Ascending aorta (tissue), 2 donors: Measurements from ENCODE around the gene RHBG. TPM values are rescaled to one million over a fixed set of nuclear protein-coding genes. Genes with fewer than 3 reads are reported as not detected.

Experiments used
- DNase-seq, 2 donors: peaks; one replicate each; pipeline ENCODE4 v3.0.0-alpha.2; 2019; ENCODE audit warnings: low spot score in 2 of 2
- H3K27ac ChIP-seq, 2 donors: fragments of 200-600 bp; sonication (generic); one replicate each; pipeline ENCODE4 v1.5.1; 2016 to 2017; ENCODE audit warnings: mild to moderate bottlenecking in 1 of 2
- H3K27me3 ChIP-seq: fragments of 200-600 bp; sonication (generic); one replicate; pipeline ENCODE4 v1.5.1; 2017
- H3K36me3 ChIP-seq, 2 donors: fragments of 200-600 bp; sonication (generic); one replicate each; pipeline ENCODE4 v1.5.1; 2016
- H3K4me1 ChIP-seq, 2 donors: fragments of 200-600 bp; sonication (generic); one replicate each; pipeline ENCODE4 v1.5.1; 2016 to 2017; ENCODE audit warnings: mild to moderate bottlenecking in 1 of 2
- H3K4me3 ChIP-seq, 2 donors: fragments of 200-600 bp; sonication (generic); one replicate each; pipeline ENCODE4 v1.5.1; 2016 to 2017; ENCODE audit warnings: mild to moderate bottlenecking in 1 of 2
- H3K9me3 ChIP-seq, 2 donors: fragments of 200-600 bp; sonication (generic); one replicate each; pipeline ENCODE4 v1.5.1; 2016
- CTCF ChIP-seq, 3 experiments: fragments of 200-600 bp in 2 of 3; fragments of 450-650 bp in 1 of 3; sonication (generic) in 2 of 3; IDR thresholded peaks; one replicate each; pipeline ENCODE4 v1.5.1; 2016 to 2019; ENCODE audit warnings: antibody characterized with exemption in 3 of 3, mild to moderate bottlenecking in 1 of 3, moderate library complexity in 1 of 3
- intact Hi-C: fragments of 100-400 bp; cut with DNase I; formaldehyde crosslinking; loops from one replicate; pipeline ENCODE4 v1.15.1; 2023
- total RNA-seq: library from RNA; depleted of rRNA; stranded (reverse); fragments of >200 nt; gene quantifications from one replicate; pipeline ENCODE4 v1.1.0, GENCODE V29; 2016

RHBG gene
- total RNA-seq, 1 donor from 2014 or later, result not detected

- Histone ChIP-seq H3K4me3 (no peak overlapping the region), H3K9me3 (no peaks in the 10 kb centered on the region), H3K4me1 (no peaks in the 10 kb centered on the region), H3K27me3 (no peaks in the 10 kb centered on the region), H3K36me3 (no peaks in the 10 kb centered on the region), H3K27ac (no peak overlapping the region)
- TF ChIP-seq CTCF (IDR thresholded peaks at IDR 0.05), result no peak
- no peak for DNase-seq
- intact Hi-C loops, result loop anchor here (1.0 to 2.0 kb wide), 3 partner anchors 62 to 272 kb away; no protein-coding TSS in a partner anchor
Measured at GRCh38 chr1:156384658-156385057, 15.6 kb downstream of the RHBG start.

- H3K9me3 ChIP-seq, result no peaks in the 10 kb centered on the region
- H3K4me3 ChIP-seq, result no peak overlapping the region
- H3K36me3 ChIP-seq, result no peaks in the 10 kb centered on the region
- no peak overlapping the region for H3K27ac ChIP-seq
- H3K27me3 ChIP-seq, result no peaks in the 10 kb centered on the region
- H3K4me1 ChIP-seq, result no peaks in the 10 kb centered on the region
- intact Hi-C loops, result loop anchor here (1.0 to 2.0 kb wide), 3 partner anchors 61 to 271 kb away; no protein-coding TSS in a partner anchor
- no peak for DNase-seq
- TF ChIP-seq CTCF (IDR thresholded peaks at IDR 0.05), result peak; percentile 79 to 91 (median 86)
Measured at GRCh38 chr1:156385534-156386031, 16.6 kb downstream of the RHBG start.

- DNase-seq, result no peak
- Histone ChIP-seq H3K4me3 (no peak overlapping the region), H3K4me1 (no peaks in the 10 kb centered on the region), H3K27me3 (no peaks in the 10 kb centered on the region), H3K9me3 (no peaks in the 10 kb centered on the region), H3K27ac (no peak overlapping the region), H3K36me3 (no peaks in the 10 kb centered on the region)
- intact Hi-C loops, result no loop called here
- no peak for TF ChIP-seq CTCF (IDR thresholded peaks at IDR 0.05)
Measured at GRCh38 chr1:156386134-156386901, 17.3 kb downstream of the RHBG start.

- H3K27ac ChIP-seq, result no peak overlapping the region
- DNase-seq, result no peak
- H3K4me1 ChIP-seq, result no peaks in the 10 kb centered on the region
- no peak for TF ChIP-seq CTCF (IDR thresholded peaks at IDR 0.05)
- H3K4me3 ChIP-seq, result no peak overlapping the region
- intact Hi-C loops, result no loop called here
- no peaks in the 10 kb centered on the region for H3K9me3 ChIP-seq
- H3K27me3 ChIP-seq, result no peaks in the 10 kb centered on the region
- H3K36me3 ChIP-seq, result no peaks in the 10 kb centered on the region
Measured at GRCh38 chr1:156386949-156387869, 18.2 kb downstream of the RHBG start.

- Histone ChIP-seq H3K27ac (no peak overlapping the region), H3K4me3 (no peak overlapping the region), H3K9me3 (no peaks in the 10 kb centered on the region), H3K27me3 (no peaks in the 10 kb centered on the region), H3K4me1 (no peaks in the 10 kb centered on the region), H3K36me3 (no peaks in the 10 kb centered on the region)
- TF ChIP-seq CTCF (IDR thresholded peaks at IDR 0.05), result no peak
- DNase-seq, result no peak
- intact Hi-C loops, result no loop called here
Measured at GRCh38 chr1:156387870-156388173, 18.8 kb downstream of the RHBG start.
